Keratinocyte (primary cell): ENCODE data around the gene MTSS2.

ENCODE experiments used
- EZH2 ChIP-seq: IDR thresholded peaks from one replicate; pipeline ENCODE4 v1.6.1; 2012; ENCODE audit warnings: inconsistent platforms, mild to moderate bottlenecking, low read length, moderate library complexity
- TF ChIP-seq, protein P1 (sequence below), 3 experiments: IDR thresholded peaks in 1 of 3; conservative IDR thresholded peaks in 1 of 3; optimal IDR thresholded peaks in 1 of 3; 2 replicates in 2 of 3; 3 replicates in 1 of 3; pipeline versions ENCODE3 to v1.5.1; 2011; ENCODE audit warnings: low read length in 3 of 3, mild to moderate bottlenecking in 3 of 3, moderate library complexity in 2 of 3, control low read depth in 1 of 3, inconsistent platforms in 1 of 3; ENCODE audit not compliant: insufficient read depth in 2 of 3; ENCODE audit errors: extremely low read depth in 1 of 3

DNA sequence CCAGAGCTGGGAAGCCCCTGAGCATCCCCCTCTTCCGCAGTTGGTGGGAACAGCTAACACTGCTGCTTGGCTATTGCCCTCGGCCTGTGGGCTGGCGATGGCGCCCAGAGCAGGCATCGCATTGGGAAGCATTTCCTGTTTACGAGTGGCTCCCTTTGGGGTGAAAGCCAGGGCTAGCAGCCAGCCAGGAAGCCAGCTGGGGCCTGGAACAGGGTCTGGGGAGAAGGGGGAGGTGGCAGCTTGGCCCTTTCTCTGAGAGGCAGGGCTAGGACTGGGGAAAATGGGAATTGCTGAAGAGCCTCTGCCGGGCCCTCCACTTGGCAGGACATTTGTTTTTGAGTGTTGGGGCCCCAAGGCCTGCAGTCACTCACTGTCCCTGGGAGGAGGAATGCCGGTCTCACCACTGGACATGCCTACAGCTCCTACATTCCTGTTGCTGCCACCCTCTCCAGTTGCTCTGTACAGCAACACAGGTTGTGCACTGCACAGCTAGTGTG is 2.4 kb upstream of the MTSS2 start:
- TF ChIP-seq, protein P1, sequence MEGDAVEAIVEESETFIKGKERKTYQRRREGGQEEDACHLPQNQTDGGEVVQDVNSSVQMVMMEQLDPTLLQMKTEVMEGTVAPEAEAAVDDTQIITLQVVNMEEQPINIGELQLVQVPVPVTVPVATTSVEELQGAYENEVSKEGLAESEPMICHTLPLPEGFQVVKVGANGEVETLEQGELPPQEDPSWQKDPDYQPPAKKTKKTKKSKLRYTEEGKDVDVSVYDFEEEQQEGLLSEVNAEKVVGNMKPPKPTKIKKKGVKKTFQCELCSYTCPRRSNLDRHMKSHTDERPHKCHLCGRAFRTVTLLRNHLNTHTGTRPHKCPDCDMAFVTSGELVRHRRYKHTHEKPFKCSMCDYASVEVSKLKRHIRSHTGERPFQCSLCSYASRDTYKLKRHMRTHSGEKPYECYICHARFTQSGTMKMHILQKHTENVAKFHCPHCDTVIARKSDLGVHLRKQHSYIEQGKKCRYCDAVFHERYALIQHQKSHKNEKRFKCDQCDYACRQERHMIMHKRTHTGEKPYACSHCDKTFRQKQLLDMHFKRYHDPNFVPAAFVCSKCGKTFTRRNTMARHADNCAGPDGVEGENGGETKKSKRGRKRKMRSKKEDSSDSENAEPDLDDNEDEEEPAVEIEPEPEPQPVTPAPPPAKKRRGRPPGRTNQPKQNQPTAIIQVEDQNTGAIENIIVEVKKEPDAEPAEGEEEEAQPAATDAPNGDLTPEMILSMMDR (optimal IDR thresholded peaks at IDR 0.05 in 1 of 3, IDR thresholded peaks at IDR 0.05 in 1 of 3, conservative IDR thresholded peaks at IDR 0.05 in 1 of 3; ENCODE audit: extremely low read depth in 1 of 3, insufficient read depth in 2 of 3, low read length in 3 of 3), result no peak
- no peak for TF ChIP-seq EZH2
